Measurements from ENCODE around the gene S1PR3.

DNA sequence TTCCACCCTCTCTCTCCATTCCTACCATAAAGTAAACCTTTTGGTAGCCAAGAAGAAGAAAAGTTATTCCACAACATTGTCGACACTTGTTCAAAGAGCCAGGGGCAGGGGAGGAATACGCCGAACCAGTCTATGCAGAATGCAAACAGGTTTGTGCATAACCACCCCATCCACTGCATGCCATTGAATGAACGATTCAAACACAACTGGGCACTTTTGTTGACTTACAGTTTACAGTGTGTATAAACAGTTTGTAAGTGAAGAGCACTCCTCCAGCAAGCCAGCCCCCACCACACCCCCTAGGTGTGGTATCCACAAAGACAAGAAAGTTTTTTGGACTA, 6.8 kb upstream of the S1PR3 start:
- TF ChIP-seq, protein P1, sequence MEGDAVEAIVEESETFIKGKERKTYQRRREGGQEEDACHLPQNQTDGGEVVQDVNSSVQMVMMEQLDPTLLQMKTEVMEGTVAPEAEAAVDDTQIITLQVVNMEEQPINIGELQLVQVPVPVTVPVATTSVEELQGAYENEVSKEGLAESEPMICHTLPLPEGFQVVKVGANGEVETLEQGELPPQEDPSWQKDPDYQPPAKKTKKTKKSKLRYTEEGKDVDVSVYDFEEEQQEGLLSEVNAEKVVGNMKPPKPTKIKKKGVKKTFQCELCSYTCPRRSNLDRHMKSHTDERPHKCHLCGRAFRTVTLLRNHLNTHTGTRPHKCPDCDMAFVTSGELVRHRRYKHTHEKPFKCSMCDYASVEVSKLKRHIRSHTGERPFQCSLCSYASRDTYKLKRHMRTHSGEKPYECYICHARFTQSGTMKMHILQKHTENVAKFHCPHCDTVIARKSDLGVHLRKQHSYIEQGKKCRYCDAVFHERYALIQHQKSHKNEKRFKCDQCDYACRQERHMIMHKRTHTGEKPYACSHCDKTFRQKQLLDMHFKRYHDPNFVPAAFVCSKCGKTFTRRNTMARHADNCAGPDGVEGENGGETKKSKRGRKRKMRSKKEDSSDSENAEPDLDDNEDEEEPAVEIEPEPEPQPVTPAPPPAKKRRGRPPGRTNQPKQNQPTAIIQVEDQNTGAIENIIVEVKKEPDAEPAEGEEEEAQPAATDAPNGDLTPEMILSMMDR (conservative IDR thresholded peaks at IDR 0.05 in 1 of 2, IDR thresholded peaks at IDR 0.05 in 1 of 2; ENCODE audit: extremely low read depth in 1 of 2, insufficient read depth in 1 of 2, low read depth in 1 of 2, low read length in 2 of 2), result no peak
- TF ChIP-seq EZH2 (IDR thresholded peaks at IDR 0.05; ENCODE audit: borderline replicate concordance, low read length), result no peak
